Fibroblast of skin of abdomen (primary cell): Measurements from ENCODE around the gene GBF1.

ENCODE experiments used
- DNase-seq: peaks from one replicate; pipeline ENCODE4 v3.0.0-alpha.2; 2013

GBF1 gene

DNA sequence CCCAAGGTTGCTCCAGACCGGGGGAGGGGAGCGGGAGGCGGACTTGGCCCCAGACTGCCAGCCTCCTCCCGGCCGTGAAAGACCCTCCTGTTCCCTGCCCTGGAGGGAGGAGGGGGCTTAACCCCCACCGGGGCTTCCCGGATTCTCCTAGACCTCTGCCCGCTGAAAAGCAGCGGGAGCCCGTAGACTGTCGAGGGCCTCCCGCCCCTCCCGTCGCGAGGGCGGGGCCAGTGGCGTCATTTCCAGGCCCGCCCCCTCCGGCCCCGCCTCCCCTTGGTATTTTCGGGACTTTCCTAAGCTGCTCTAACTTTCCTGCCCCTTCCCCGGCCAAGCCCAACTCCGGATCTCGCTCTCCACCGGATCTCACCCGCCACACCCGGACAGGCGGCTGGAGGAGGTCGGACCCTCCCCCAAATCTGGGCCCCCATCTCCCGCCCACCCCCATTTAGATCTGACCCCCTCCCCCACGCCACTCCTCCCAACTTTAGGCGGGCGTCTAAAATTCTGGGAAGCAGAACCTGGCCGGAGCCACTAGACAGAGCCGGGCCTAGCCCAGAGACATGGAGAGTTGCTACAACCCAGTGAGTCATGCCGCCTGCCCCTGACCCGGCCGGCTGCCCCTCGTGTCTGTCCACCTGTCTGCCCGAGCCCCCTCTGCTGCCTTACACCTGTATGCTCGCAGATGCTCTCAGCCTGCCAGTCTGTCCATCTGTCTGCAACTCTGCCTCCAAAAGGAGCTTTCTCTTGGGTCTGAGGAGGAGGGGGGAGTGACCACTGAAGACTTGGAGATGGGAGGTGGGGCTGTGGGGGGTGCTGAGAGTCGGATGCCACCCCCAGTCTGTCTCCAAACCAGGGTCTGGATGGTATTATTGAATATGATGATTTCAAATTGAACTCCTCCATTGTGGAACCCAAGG lies 150.3 kb downstream of the GBF1 start, which contains the start of gene NFKB2:
TSS of gene NFKB2 (plus strand) at position 306 of the 917 bp plus-strand sequence. CDS start at position 561, 255 bp downstream.
- peak; percentile 82 for DNase-seq

DNA sequence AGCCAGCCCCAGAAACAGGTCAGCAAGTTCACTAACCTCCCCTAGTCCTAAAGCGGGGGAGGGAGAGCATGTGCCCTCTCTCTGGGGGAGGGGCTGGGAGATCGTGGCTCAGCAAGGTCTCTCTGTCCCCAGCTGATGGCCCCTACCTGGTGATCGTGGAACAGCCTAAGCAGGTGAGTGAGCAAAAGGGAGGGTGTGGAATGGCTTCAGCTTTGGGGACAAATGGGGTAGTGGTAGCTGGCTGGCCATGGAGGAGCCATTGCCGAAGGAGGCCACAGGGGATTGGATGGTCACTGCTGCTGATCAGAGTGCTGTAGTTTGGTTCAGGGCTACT lies 151.0 kb downstream of the GBF1 start:
- no peak for DNase-seq

DNA sequence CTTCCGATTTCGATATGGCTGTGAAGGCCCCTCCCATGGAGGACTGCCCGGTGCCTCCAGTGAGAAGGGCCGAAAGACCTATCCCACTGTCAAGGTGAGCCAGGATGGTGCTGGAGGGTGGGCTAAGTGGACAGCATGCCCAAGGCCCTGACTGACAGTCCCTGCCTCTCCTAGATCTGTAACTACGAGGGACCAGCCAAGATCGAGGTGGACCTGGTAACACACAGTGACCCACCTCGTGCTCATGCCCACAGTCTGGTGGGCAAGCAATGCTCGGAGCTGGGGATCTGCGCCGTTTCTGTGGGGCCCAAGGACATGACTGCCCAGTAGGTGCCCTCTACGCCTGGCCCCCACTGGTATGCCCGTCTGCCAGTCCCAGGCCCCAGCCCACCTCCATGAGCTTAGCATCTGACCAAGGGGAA lies 151.4 kb downstream of the GBF1 start:
- DNase-seq, result no peak

DNA sequence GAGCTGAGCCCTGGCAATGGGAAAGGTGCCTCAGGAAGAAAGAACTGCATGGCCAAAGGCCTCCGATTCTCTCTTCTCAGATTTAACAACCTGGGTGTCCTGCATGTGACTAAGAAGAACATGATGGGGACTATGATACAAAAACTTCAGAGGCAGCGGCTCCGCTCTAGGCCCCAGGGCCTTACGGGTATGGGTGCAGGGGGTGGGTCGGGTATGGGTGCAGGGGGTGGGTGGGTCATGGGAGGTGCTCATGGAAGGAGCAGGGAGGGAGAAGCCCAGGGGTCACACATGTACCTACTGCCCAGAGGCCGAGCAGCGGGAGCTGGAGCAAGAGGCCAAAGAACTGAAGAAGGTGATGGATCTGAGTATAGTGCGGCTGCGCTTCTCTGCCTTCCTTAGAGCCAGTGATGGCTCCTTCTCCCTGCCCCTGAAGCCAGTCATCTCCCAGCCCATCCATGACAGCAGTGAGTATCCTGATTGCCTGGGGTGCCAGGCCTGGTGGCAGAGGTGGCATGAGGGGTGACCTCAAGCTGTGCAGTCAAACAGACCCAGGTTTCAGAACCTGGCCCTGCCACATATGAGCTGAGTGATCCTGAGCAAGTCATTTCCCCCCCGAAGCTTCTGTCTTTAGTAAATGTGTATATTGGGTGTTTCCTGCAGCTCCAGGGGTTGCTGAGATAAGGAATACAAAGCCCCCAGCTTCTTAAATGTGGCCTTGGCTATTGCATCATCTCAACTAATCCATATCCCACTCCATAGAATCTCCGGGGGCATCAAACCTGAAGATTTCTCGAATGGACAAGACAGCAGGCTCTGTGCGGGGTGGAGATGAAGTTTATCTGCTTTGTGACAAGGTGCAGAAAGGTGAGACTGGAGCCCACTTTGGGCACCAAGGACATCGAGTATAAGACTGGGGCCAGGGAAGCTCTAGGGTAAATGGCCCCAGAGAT lies 152.2 kb downstream of the GBF1 start:
- no peak for DNase-seq

DNA sequence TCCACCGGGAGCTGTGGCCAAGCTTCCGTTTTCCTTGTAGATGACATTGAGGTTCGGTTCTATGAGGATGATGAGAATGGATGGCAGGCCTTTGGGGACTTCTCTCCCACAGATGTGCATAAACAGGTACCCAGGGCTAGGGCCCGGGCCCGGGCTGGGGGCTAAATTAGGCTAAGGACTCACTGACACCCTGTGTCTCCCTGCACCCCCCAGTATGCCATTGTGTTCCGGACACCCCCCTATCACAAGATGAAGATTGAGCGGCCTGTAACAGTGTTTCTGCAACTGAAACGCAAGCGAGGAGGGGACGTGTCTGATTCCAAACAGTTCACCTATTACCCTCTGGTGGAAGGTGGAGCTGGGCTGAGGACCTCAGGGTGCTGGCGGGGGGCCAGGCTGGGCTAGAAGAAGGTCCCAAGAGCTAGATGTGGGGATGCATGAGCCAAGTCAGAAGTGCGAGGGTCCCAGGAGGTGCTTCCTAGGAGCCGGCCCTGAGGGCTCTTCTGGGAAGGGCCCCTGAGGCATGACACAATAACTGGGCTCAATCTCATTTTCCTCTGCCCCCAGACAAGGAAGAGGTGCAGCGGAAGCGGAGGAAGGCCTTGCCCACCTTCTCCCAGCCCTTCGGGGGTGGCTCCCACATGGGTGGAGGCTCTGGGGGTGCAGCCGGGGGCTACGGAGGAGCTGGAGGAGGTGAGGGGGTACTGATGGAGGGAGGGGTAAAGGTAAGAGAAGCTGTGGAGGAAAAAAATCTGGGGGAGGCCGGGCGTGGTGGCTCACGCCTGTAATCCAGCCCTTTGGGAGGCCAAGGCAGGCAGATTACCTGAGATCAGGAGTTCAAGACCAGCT lies 153.1 kb downstream of the GBF1 start:
- DNase-seq, result no peak

DNA sequence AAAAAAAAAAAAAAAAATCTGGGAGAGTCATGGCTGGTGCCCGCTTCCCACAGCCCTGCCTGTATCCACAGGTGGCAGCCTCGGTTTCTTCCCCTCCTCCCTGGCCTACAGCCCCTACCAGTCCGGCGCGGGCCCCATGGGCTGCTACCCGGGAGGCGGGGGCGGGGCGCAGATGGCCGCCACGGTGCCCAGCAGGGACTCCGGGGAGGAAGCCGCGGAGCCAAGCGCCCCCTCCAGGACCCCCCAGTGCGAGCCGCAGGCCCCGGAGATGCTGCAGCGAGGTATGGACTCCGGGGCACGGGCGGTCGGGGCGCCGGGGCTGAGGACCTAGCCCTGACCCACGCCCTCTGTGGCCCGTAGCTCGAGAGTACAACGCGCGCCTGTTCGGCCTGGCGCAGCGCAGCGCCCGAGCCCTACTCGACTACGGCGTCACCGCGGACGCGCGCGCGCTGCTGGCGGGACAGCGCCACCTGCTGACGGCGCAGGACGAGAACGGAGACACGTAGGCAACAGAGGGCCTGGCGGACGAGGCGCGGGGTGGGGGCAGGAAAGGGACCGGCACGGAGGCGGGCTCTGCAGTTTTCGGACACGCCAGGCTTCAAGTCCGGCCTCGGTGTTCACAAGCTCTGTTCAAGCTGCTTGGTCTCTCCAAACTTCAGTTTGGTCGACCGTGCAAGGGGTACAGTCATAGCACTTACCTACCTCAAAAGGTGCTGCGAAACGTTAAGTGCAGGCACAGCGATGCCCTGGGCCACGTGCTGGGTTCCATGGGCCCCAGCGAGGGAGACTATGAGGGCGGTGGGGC lies 154.1 kb downstream of the GBF1 start:
- peak; percentile 80 for DNase-seq

DNA sequence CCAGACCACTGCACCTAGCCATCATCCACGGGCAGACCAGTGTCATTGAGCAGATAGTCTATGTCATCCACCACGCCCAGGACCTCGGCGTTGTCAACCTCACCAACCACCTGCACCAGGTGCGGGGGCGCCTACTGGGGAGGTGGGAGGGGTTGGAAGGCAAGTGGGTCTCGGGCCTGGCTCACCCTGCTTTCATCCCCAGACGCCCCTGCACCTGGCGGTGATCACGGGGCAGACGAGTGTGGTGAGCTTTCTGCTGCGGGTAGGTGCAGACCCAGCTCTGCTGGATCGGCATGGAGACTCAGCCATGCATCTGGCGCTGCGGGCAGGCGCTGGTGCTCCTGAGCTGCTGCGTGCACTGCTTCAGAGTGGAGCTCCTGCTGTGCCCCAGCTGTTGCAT lies 154.7 kb downstream of the GBF1 start:
- no peak for DNase-seq

DNA sequence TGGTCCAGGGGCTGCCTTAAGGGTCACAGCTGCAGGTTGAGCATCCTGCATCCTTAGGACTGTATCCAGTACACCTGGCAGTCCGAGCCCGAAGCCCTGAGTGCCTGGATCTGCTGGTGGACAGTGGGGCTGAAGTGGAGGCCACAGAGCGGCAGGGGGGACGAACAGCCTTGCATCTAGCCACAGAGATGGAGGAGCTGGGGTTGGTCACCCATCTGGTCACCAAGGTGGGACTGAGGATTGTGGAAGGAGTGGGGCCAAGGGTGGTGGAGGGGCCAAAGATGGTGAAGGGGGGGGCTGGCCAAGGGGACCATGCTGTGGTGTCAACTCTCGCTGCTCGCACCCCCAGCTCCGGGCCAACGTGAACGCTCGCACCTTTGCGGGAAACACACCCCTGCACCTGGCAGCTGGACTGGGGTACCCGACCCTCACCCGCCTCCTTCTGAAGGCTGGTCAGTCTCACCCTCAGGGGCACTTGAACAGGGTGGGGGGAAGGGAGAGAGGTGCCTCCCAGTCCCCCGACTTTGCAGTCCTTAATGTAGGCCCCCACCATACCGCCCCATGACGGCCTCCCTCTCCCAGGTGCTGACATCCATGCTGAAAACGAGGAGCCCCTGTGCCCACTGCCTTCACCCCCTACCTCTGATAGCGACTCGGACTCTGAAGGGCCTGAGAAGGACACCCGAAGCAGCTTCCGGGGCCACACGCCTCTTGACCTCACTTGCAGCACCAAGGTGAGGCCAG lies 155.4 kb downstream of the GBF1 start:
- DNase-seq, result no peak

DNA sequence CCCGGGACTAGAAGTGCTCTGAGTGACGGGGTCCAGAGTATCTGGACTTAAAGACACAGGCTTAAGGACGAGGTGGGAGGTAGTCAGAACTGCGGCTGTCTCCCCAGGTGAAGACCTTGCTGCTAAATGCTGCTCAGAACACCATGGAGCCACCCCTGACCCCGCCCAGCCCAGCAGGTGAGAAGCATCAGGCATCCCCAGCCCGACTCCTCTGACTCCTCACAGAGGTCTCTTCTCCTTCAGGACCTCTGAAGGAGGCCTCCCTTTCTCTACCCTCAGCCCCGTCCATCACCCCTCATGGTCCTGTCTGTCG lies 156.0 kb downstream of the GBF1 start:
- no peak for DNase-seq

DNA sequence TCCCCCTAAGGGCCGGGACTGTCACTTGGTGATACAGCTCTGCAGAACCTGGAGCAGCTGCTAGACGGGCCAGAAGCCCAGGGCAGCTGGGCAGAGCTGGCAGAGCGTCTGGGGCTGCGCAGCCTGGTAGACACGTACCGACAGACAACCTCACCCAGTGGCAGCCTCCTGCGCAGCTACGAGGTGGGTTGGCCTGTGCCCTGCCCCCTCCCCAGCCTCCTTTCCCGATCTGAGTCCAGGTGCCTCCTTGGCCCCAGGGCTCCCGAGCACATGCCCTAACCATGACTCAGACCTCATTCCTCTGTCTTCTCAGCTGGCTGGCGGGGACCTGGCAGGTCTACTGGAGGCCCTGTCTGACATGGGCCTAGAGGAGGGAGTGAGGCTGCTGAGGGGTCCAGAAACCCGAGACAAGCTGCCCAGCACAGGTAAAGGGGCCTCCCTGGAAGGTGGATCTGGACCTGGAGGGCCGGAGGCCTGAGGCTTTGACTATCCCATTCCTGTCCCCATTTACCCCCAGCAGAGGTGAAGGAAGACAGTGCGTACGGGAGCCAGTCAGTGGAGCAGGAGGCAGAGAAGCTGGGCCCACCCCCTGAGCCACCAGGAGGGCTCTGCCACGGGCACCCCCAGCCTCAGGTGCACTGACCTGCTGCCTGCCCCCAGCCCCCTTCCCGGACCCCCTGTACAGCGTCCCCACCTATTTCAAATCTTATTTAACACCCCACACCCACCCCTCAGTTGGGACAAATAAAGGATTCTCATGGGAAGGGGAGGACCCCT lies 156.6 kb downstream of the GBF1 start:
- DNase-seq, result peak; percentile 33

DNA sequence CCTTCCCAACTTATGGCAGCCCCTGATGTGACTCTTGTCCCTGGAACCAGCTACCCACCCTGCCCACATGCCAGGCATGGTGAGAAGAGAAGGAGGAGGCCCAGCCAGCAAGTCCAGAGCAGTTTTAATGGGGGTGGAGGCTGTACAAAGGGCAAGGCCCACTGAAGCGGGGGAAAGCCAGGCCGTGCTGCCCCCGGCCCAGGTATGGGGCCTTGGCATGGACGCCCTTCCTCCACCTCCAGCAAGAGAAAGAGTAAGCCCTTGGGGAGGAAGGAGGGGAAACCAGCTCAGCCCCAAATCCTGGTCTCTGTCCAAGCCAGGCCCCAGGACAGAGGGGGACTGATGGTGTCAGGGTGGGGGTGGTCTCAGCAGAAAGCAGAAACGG lies 157.2 kb downstream of the GBF1 start:
- no peak for DNase-seq

DNA sequence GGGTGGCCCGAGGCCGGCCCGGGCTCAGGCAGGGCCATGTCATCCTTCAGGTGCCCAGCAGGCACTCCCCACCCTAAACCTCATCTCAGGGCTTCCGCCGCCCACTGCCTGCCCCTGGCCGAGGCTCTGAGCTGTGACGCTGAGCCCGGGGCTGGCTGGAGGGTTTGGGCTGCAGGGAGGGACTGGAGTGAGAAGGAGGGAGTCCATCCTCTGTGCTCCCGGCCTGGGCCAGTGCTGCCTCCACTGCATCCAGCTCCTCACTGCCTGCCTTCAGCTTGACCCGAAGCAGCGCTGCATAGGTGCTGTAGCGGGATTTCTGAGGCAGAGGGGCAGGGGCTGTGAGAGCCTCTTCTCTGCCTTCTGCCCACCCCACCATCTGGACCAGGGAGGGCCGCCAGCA lies 157.8 kb downstream of the GBF1 start:
- no peak for DNase-seq

DNA sequence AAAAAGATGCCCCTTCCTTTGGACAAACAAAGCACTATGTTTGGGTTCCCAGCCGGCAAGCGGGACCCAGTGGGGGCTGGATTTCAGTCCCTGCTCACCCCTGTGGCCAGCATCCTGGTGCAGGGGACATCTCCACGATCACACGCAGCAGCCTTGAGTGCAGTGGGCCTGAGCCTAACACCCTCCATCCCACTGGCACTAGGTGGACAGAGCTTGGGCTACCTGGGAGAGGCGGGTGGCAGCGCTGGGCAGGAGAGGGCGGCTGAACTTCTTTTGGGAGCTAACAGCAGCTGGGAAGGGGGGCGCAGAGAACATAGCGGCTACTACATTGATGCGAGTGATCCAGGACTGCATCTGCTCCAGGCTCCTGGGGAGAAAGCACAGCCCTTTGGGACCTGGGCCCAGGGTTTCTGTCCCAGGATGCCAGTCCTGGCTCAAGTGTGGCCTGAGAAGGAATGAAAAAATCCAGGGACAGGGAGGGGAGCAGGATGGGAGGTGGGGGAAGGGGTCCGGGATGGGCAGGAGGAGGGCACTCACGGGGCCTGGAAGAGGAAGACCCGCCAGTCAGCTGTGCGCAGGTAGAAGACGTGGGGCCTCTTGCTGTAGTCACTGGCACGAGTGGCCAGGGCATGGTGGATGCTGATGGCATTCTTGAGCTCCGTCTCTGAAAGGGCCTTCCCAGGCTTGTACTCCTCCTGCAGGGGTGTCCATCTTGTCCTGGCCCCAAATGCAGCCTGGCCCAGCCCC lies 159.2 kb downstream of the GBF1 start:
- no peak for DNase-seq

DNA sequence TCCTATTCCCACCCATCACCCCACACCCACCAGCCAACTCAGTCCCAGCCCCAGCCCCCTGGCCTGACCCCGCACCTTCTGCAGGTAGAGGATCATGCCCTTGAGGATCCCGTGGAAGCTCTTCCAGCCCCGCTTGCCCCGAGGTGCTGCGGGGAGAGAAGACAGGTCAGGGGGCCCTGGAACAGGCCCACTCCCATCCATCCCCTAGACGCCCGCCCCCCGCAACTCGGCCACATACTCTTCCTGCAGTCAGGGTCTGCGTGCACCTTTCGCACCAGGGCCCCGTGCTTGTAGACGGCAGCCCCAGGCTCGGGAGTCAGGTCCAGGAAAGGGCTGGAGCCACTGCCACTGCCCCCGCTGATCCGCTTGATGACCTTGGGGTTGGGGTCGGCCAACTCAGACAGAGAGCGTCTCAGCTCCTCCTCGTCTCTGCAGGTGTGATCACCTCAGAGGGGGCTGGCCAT lies 159.8 kb downstream of the GBF1 start:
- DNase-seq, result no peak

DNA sequence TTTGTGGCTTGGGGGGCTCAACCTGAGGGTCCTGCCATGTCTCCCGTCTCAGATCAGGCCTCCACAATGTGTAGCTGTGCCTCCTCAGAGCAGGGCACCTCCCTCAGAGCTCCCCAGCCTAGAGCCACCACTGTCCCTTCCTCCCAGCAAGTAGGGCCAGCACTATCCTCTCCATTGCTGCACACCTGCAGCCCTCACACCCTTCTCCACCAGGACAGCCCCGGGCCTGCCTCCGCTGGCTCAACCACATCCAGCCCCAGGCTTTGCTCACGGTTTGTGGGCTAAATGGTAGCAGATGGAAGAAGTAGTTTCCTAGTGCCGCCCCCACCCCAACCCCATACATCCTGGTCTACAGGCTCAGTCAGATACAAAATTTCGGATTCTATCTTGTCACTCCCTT lies 160.3 kb downstream of the GBF1 start:
- DNase-seq, result no peak

DNA sequence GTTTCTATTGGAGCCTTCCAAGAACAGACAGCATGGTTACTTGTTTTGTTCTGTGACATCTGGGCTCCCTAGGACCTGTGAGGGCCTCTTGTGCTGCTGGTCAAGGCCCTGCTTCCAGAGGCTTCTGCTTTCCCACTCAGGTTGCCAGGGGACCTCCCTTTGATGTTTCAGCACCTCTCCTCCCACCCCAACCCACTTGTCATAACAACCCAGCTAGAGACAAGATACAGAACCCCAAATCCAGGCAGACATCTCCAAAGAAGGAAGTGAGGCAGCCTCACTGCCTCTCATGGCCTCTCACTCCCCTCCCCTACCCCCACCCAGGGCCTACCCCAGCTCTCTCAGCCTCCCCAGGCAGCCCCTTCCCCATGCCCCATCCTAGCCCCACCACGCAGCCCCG lies 161.5 kb downstream of the GBF1 start:
- no peak for DNase-seq

DNA sequence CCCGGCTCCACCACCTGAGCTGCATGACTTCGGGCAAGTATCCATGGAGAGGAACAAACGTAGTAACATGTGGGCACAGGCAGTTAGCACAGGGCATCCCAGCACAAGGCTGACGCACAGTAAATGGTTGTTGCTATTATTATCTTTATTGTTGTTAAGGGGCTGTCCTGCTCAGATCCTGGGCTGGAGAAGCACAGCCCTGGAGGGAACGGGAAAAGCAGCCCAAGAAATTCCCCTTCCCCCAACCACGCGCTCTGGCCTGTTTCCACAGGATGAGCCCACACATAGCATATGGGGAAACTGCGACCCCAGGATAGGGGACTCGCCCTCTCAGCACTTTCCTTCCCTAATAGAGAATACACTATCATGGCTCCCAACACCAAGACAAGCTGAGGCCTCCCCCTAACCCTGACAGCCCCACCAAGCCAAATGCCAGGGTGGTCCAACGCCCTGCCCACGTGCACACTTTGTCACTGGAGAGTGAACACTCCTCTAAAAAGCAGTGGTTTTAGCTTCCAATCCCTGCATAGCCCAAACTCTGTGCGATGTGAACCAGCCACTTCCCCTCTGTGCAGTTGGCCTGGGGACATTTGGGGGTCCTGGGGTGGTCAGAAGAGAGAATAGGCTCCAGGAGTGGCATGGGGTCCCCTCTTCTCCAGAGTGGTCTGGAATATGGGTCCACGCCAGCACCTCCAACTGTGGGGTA lies 162.2 kb downstream of the GBF1 start:
- DNase-seq, result no peak

DNA sequence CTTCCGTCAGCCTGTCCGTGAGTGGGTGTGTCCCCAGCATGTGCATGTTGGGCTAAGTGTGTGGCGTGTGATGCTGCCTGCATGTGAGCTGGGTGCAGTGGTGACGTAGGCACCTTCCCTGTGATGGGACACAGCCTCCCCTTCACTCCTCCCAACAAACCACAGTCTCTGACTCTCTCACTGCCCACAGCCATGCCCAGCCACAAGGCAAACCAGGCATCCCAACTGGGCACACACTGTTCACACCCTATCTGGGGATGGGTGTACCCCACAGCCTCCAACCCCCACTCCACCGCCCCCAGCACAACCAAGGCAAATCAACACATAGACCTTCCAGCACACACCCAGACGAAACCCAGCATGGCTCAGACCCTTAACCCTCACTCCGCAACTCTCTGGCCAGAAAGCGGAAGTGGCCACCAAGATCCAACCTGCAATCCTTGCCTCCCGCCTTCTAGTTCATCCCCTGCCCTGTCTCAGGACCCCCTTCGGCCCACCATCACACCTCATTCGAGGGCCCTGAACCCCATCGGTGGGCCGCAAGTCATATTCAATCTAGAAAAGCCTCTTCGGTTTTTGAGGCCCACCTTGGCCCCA lies 162.9 kb downstream of the GBF1 start:
- DNase-seq, result no peak
